22Rv1 (cell line): Measurements from ENCODE around the gene KARS1.

ENCODE experiments used
- H3K27ac ChIP-seq: fragments of 450-650 bp; 2 replicates; pipeline ENCODE4 v1.5.1; 2017
- ZFX ChIP-seq: fragments of 450-650 bp; IDR thresholded peaks from 2 replicates; pipeline ENCODE4 v1.6.1; 2017; ENCODE audit warnings: antibody characterized with exemption, borderline replicate concordance
- TF ChIP-seq, protein P1 (sequence below): fragments of 450-650 bp; IDR thresholded peaks from 2 replicates; pipeline ENCODE4 v1.5.1; 2017; ENCODE audit warnings: mild to moderate bottlenecking

KARS1 gene

DNA sequence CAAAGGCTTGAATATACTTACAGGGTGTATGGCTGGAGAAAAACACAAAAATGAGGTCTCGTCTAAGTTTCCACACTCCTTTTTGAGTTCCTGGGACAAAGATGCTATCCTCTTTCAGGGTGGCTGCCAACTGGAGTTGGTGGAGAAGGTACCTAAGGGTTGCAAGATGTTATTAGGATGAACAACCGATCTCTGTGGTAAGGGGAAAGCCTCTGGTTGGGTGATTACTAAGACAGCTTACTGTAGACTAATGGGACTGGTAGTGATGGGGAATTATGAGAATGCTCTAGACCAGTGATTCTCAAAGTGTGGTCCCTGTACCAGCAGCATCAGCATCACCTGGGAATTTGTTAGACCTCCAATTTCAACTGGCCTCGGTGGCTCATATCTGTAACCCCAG, 30.3 kb downstream of the KARS1 start:
- H3K27ac ChIP-seq: no peak overlapping the region
- TF ChIP-seq, protein P1, sequence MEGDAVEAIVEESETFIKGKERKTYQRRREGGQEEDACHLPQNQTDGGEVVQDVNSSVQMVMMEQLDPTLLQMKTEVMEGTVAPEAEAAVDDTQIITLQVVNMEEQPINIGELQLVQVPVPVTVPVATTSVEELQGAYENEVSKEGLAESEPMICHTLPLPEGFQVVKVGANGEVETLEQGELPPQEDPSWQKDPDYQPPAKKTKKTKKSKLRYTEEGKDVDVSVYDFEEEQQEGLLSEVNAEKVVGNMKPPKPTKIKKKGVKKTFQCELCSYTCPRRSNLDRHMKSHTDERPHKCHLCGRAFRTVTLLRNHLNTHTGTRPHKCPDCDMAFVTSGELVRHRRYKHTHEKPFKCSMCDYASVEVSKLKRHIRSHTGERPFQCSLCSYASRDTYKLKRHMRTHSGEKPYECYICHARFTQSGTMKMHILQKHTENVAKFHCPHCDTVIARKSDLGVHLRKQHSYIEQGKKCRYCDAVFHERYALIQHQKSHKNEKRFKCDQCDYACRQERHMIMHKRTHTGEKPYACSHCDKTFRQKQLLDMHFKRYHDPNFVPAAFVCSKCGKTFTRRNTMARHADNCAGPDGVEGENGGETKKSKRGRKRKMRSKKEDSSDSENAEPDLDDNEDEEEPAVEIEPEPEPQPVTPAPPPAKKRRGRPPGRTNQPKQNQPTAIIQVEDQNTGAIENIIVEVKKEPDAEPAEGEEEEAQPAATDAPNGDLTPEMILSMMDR: no peak
- no peak for TF ChIP-seq ZFX

DNA sequence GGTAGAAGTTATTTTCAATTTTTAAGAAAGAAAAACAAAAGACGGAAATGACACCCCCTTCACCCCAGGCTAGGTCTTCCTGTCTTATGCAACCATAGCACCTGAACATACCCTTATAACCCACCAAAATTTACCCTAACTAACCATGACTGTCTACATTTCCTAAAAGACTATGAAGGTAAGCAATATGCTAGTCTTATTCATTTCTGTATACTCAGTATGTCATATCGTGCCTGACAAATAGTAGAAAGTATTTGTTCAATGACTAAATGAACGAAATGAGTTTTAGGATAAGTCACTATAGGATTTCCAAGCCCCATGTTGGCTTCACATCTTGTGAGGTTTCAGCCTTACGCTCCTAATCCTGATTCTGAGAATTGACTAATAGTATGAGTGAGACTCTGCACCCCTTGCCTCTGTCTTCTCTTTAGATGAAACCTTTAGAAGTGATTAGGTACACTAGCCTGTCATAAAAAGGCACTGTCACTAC, 30.9 kb downstream of the KARS1 start:
- TF ChIP-seq, protein P1: no peak
- TF ChIP-seq ZFX: no peak
- H3K27ac ChIP-seq: no peak overlapping the region

DNA sequence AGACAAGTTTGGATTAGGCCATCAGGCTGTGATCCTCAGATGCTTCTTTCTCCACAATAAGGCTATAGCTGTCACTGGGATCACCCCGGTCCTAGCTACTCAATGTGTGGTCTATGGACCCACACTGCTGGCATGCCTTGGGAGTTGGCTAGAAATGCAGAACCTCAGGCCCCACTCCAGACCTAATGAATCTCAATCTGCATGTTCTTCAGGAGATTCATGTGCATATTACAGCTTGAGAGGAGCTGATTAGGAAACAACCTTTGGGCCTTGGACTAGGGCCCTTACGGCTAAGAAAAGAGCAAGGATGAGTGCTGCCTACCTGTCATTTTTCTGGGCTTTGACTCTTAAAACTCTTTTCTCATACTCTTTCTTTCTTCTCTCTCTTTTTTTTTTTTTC, 31.8 kb downstream of the KARS1 start:
- no peak overlapping the region for H3K27ac ChIP-seq
- TF ChIP-seq ZFX: no peak
- TF ChIP-seq, protein P1: no peak

DNA sequence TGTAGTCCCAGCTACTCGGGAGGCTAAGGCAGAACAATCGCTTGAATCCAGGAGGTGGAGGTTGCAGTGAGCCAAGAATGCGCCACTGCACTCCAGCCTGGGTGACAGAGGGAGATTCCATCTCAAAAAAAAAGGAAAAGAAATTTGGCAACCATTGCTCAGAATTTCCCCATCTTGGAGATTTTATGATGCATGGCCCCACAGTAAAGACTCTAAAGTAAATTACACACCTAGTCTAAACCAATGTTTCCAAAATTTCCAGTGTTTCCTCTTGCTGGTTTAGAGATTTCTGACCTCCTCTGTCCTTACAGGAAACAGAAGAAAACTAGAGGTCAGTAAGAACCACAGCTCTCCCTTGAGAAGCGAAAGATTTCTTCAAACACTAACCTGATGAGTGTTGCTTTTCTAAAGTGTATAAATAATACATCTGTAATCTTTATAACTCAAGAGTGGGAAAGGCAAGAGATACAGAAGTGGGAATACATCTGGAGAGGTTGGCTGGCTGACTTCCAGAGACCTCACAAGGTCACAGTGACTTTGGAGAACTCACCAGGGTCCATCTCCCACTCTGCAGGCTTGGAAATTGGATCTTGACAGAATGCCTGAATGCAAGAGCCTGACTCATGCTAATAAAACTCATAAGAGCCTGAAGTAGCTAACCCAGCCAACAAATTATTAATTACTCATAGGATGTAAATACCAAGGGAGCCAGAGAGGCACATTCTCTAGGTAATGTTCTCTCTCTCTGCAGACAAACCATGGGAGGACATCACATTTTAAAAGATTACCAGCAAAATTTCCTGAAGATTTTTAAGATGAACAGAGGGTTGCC, 33.2 kb downstream of the KARS1 start:
- TF ChIP-seq, protein P1: no peak
- TF ChIP-seq ZFX: no peak
- H3K27ac ChIP-seq: no peak overlapping the region

DNA sequence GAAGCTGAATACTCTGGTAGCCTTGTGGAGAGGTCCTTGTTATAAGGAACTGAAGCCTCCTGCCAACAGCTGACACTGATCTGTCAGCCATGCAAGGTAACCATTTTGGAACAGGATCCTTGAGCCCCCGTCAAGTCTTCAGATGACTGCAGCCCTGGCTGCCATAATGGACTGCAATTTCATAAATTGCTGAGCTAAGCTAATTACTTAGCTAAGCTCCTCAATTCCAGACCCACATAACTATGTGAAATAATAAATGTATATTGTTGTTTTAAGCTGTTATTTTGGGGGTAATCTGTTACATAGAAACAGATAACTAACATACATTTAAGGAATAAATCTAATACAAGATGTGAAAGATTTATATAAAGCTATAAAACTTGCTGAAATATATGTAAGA, 41.0 kb downstream of the KARS1 start:
- no peak overlapping the region for H3K27ac ChIP-seq
- TF ChIP-seq, protein P1: no peak
- TF ChIP-seq ZFX: no peak

DNA sequence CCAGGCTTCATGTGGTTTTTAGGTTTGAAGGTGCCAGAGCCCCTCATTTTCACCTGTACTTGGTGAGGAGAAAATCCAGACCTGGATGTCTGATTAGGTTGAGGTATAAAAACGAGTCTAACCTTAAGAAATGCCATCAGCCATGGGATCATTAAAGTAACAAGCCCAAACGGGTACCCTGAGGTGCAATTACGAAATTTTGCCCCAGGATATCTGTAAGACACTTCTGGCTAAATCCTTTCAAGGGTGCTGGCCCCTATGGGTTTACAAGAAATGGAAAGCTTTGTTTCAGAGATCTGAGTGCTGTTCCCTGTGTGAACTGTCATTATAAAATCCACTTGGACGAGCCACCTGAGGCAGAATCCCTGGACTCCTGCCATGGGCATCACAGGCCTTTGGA, 44.2 kb downstream of the KARS1 start:
- no peak overlapping the region for H3K27ac ChIP-seq
- TF ChIP-seq ZFX: no peak
- TF ChIP-seq, protein P1: no peak

DNA sequence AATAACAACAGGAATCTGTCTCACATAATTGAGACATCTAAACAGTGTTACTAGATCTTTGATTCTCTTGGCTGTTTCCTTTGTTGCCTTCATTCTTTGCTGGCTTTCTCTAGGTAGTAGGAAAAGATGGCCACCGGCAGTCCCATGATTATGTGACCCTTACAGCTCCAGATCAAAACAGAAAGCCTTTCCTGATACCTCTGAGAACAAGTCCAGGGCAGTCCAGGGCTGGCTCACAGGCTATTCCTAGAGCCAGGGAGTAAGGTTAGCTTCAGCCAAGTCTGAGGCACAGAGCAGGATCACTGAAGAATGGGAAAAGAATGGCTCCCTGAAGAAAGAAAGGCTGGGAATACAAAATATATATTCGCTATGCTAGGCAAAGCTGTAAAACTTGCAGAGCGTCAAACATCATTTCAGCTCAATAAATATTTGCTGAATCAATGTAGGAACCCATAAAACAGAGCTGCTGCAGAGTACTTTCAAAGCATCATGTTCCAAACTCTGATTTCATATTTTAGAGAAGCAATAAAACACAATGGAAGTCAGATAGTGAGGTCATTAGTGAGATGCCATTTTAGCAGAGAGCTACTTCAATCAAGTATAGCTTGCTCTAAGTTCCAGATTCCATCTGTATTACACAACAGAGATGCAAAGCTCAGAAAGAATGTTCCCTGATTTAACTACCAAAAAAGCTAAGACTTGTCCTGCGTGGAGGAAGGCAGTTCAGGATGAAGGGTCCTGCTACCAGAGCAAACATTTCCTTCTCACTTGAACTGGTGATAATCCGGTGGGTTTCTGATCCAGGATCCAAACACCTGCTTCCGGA, 47.8 kb downstream of the KARS1 start:
- peak overlapping the region; percentile 73 for H3K27ac ChIP-seq
- TF ChIP-seq, protein P1: no peak
- no peak for TF ChIP-seq ZFX
